DMS53 treated with DMSO at 0.1 percent for 48 hours (cell line): ENCODE results near the gene CEP164.
"Not testable (repeated sequence)": the region's sequence is repeated elsewhere in the genome, so short reads cannot be mapped to it uniquely, and the experiment has no call there.

Source experiments
- DNase-seq: peaks from one replicate; lab custom pipeline; 2025; ENCODE audit not compliant: unreplicated experiment; lab: John Stamatoyannopoulos, UW

CEP164 gene

GRCh38 chr11:117392001-117392690 lies 64.5 kb downstream of the CEP164 start:
- no peak for DNase-seq

- DNase-seq, result no peak
Observed at GRCh38 chr11:117392979-117393378, 65.3 kb downstream of the CEP164 start.

- DNase-seq, result no peak
Observed at GRCh38 chr11:117394221-117394925, 66.7 kb downstream of the CEP164 start.

- DNase-seq, result no peak
Observed at GRCh38 chr11:117395476-117395875, 67.8 kb downstream of the CEP164 start.

GRCh38 chr11:117396970-117397369 lies 69.3 kb downstream of the CEP164 start:
- no peak for DNase-seq

- not testable (repeated sequence) for DNase-seq
Observed at GRCh38 chr11:117398618-117399017, 71.0 kb downstream of the CEP164 start.

- not testable (repeated sequence) for DNase-seq
Observed at GRCh38 chr11:117399100-117399840, 71.6 kb downstream of the CEP164 start.

GRCh38 chr11:117405898-117406297 lies 78.2 kb downstream of the CEP164 start:
- not testable (repeated sequence) for DNase-seq

- no peak for DNase-seq
Observed at GRCh38 chr11:117407016-117407415, 79.4 kb downstream of the CEP164 start.

GRCh38 chr11:117408356-117408755 lies 80.7 kb downstream of the CEP164 start:
- no peak for DNase-seq

GRCh38 chr11:117409511-117409910 lies 81.9 kb downstream of the CEP164 start:
- no peak for DNase-seq

GRCh38 chr11:117410238-117410637 lies 82.6 kb downstream of the CEP164 start:
- DNase-seq, result no peak

GRCh38 chr11:117410861-117411710 lies 83.4 kb downstream of the CEP164 start:
- DNase-seq, result no peak

GRCh38 chr11:117411736-117412135 lies 84.1 kb downstream of the CEP164 start:
- no peak for DNase-seq

- no peak for DNase-seq
Observed at GRCh38 chr11:117412176-117412575, 84.5 kb downstream of the CEP164 start.

GRCh38 chr11:117412653-117413275 lies 85.1 kb downstream of the CEP164 start:
- DNase-seq, result no peak

GRCh38 chr11:117413616-117414015 lies 86.0 kb downstream of the CEP164 start:
- DNase-seq, result no peak

- no peak for DNase-seq
Observed at GRCh38 chr11:117414724-117415123, 87.1 kb downstream of the CEP164 start.

- no peak for DNase-seq
Observed at GRCh38 chr11:117415358-117415896, 87.8 kb downstream of the CEP164 start.

GRCh38 chr11:117417342-117417741 lies 89.7 kb downstream of the CEP164 start:
- DNase-seq, result no peak
